Measurements from ENCODE around the gene FUS.
"Not testable (repeated sequence)": the region's sequence is repeated elsewhere in the genome, so short reads cannot be mapped to it uniquely, and the experiment has no call there.

GRCh38 chr16:31136822-31137499 lies 43.0 kb upstream of the FUS start:
- TF ChIP-seq, protein P1, sequence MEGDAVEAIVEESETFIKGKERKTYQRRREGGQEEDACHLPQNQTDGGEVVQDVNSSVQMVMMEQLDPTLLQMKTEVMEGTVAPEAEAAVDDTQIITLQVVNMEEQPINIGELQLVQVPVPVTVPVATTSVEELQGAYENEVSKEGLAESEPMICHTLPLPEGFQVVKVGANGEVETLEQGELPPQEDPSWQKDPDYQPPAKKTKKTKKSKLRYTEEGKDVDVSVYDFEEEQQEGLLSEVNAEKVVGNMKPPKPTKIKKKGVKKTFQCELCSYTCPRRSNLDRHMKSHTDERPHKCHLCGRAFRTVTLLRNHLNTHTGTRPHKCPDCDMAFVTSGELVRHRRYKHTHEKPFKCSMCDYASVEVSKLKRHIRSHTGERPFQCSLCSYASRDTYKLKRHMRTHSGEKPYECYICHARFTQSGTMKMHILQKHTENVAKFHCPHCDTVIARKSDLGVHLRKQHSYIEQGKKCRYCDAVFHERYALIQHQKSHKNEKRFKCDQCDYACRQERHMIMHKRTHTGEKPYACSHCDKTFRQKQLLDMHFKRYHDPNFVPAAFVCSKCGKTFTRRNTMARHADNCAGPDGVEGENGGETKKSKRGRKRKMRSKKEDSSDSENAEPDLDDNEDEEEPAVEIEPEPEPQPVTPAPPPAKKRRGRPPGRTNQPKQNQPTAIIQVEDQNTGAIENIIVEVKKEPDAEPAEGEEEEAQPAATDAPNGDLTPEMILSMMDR (conservative IDR thresholded peaks at IDR 0.05; ENCODE audit: low read depth, low read length): not testable (repeated sequence)
- TF ChIP-seq EZH2 (IDR thresholded peaks at IDR 0.05; ENCODE audit: borderline replicate concordance, low read depth, low read length, poor library complexity, severe bottlenecking): not testable (repeated sequence)

Measured in A673 (cell line).